GM23338 (cell line): ENCODE data around the gene HSD3B7. TPM values are rescaled to one million over a fixed set of nuclear protein-coding genes. Genes with fewer than 3 reads are reported as not detected.

Source experiments
- ATAC-seq: fragments of 200-7000 bp; cut with Tn5 transposase; 3 replicates; pipeline ENCODE4 v1.9.1; 2020
- DNase-seq: peaks from one replicate; pipeline ENCODE4 v3.0.0-alpha.2; 2015; ENCODE audit warnings: low spot score
- H2AFZ ChIP-seq: fragments of 200-600 bp; sonication (generic); 2 replicates; pipeline ENCODE4 v1.8.0; 2016; ENCODE audit warnings: antibody characterized with exemption, mild to moderate bottlenecking, moderate library complexity
- H3F3A ChIP-seq: fragments of 200-600 bp; sonication (generic); replicated peaks from 2 replicates; pipeline ENCODE4 v1.8.0; 2017; ENCODE audit warnings: antibody characterized with exemption, mixed run types, low read depth
- H3K27ac ChIP-seq: fragments of 200-600 bp; sonication (generic); 2 replicates; pipeline ENCODE4 v1.6.1; 2016; ENCODE audit warnings: low read depth
- H3K27me3 ChIP-seq: fragments of 200-600 bp; sonication (generic); 2 replicates; pipeline ENCODE4 v1.8.0; 2016; ENCODE audit warnings: mild to moderate bottlenecking, mixed run types, moderate library complexity; ENCODE audit not compliant: insufficient read depth
- H3K36me3 ChIP-seq: fragments of 200-600 bp; sonication (generic); 2 replicates; pipeline ENCODE4 v1.8.0; 2016; ENCODE audit warnings: mild to moderate bottlenecking; ENCODE audit not compliant: insufficient read depth
- H3K4me1 ChIP-seq: fragments of 200-600 bp; sonication (generic); 2 replicates; pipeline ENCODE4 v1.8.0; 2016; ENCODE audit warnings: mild to moderate bottlenecking, moderate library complexity; ENCODE audit not compliant: insufficient read depth
- H3K4me2 ChIP-seq: fragments of 200-600 bp; sonication (generic); 2 replicates; pipeline ENCODE4 v1.7.1; 2017; ENCODE audit warnings: mixed run types
- H3K4me3 ChIP-seq: fragments of 200-600 bp; sonication (generic); 2 replicates; pipeline ENCODE4 v1.6.1; 2016; ENCODE audit warnings: mixed run types
- H3K79me2 ChIP-seq: fragments of 200-600 bp; sonication (generic); replicated peaks from 2 replicates; pipeline ENCODE4 v1.8.0; 2017; ENCODE audit warnings: mild to moderate bottlenecking; ENCODE audit not compliant: insufficient read depth
- H3K9me2 ChIP-seq: fragments of 200-600 bp; sonication (generic); 2 replicates; pipeline ENCODE4 v1.8.0; 2017; ENCODE audit not compliant: insufficient read depth
- H4K20me1 ChIP-seq: fragments of 200-600 bp; sonication (generic); replicated peaks from 2 replicates; pipeline ENCODE4 v1.8.0; 2017; ENCODE audit warnings: mild to moderate bottlenecking; ENCODE audit not compliant: insufficient read depth
- H3K27ac Mint-ChIP-seq: 2 replicates; pipeline ENCODE4 v1.8.0; 2020; ENCODE audit warnings: inconsistent platforms, mild to moderate bottlenecking, moderate library complexity, mixed read lengths
- H3K27me3 Mint-ChIP-seq: 3 replicates; pipeline ENCODE4 v1.8.0; 2022; ENCODE audit warnings: low read depth, mild to moderate bottlenecking, moderate library complexity, mixed read lengths, inconsistent platforms; ENCODE audit not compliant: insufficient read depth, poor library complexity
- H3K36me3 Mint-ChIP-seq: 3 replicates; pipeline ENCODE4 v1.8.0; 2021; ENCODE audit warnings: low read depth, mild to moderate bottlenecking, inconsistent platforms, moderate library complexity, mixed read lengths
- H3K4me1 Mint-ChIP-seq: 3 replicates; pipeline ENCODE4 v1.8.0; 2020; ENCODE audit warnings: mild to moderate bottlenecking, inconsistent platforms, mixed read lengths
- H3K4me3 Mint-ChIP-seq: 3 replicates; pipeline ENCODE4 v1.8.0; 2021; ENCODE audit warnings: moderate library complexity, mild to moderate bottlenecking, inconsistent platforms, mixed read lengths
- H3K9me3 Mint-ChIP-seq: 3 replicates; pipeline ENCODE4 v1.8.0; 2020; ENCODE audit warnings: moderate library complexity, mild to moderate bottlenecking, inconsistent platforms, mixed read lengths
- CREB1 ChIP-seq: fragments of 250-450 bp; sonication (Bioruptor Pico); IDR thresholded peaks from 2 replicates; pipeline ENCODE4 v1.5.0; 2020; ENCODE audit warnings: low read depth, mild to moderate bottlenecking, moderate library complexity
- CTCF ChIP-seq, 2 experiments: fragments of 200-600 bp in 1 of 2; sonication (generic) in 1 of 2; conservative IDR thresholded peaks; 2 replicates each; pipeline versions ENCODE4 v1.5.1 to v1.6.1; 2016 to 2017; ENCODE audit warnings: antibody characterized with exemption in 2 of 2, low read depth in 2 of 2, mild to moderate bottlenecking in 2 of 2, moderate library complexity in 1 of 2
- EZH2 ChIP-seq: fragments of 200-600 bp; sonication (generic); IDR thresholded peaks from one replicate; pipeline ENCODE4 v1.8.0; 2017; ENCODE audit warnings: antibody characterized with exemption, mild to moderate bottlenecking, low read depth; ENCODE audit not compliant: unreplicated experiment
- POLR2AphosphoS5 ChIP-seq: IDR thresholded peaks from 2 replicates; pipeline ENCODE4 v1.6.1; 2016; ENCODE audit warnings: antibody characterized with exemption, low read depth
- REST ChIP-seq: IDR thresholded peaks from one replicate; pipeline ENCODE4 v1.6.1; 2018; ENCODE audit warnings: antibody characterized with exemption; ENCODE audit not compliant: unreplicated experiment
- ZNF114 ChIP-seq: fragments of 250-450 bp; sonication (Bioruptor Pico); IDR thresholded peaks from 2 replicates; pipeline ENCODE4 v1.5.0; 2020; ENCODE audit warnings: mild to moderate bottlenecking, moderate library complexity
- ZNF331 ChIP-seq: fragments of 250-450 bp; sonication (Bioruptor Pico); IDR thresholded peaks from 2 replicates; pipeline ENCODE4 v1.5.0; 2020; ENCODE audit warnings: low read depth, mild to moderate bottlenecking, moderate library complexity
- polyA plus RNA-seq: library from polyadenylated mRNA; unstranded; fragments of >200 nt; fragmentation: Nextera tagmentation; extraction: Ambion mirVana; gene quantifications from 2 replicates; pipeline ENCODE4 v1.2.1, GENCODE V29; 2016
- total RNA-seq: library from RNA; depleted of rRNA; stranded (reverse); fragments of >200 nt; shearing (Covaris generic); gene quantifications from 2 replicates; pipeline ENCODE4 v1.2.3, GENCODE V29; 2014
- TF ChIP-seq, protein P1 (sequence below): IDR thresholded peaks from 2 replicates; pipeline ENCODE4 v1.6.1; 2016; ENCODE audit warnings: antibody characterized with exemption

Gene HSD3B7
- total and polyA plus RNA-seq, 2 experiments from 2014 or later = 4.3 to 12.2 TPM

GRCh38 chr16:30953511-30954124 is 31.4 kb upstream of the HSD3B7 start:
- Histone ChIP-seq H3K4me1 (peaks cover 7% of the 10 kb centered on the region; the same call in 1 of the 2 replicates), H3K27ac (no peak overlapping the region)
- no peak overlapping the region for H3K27ac Mint-ChIP-seq

DNA sequence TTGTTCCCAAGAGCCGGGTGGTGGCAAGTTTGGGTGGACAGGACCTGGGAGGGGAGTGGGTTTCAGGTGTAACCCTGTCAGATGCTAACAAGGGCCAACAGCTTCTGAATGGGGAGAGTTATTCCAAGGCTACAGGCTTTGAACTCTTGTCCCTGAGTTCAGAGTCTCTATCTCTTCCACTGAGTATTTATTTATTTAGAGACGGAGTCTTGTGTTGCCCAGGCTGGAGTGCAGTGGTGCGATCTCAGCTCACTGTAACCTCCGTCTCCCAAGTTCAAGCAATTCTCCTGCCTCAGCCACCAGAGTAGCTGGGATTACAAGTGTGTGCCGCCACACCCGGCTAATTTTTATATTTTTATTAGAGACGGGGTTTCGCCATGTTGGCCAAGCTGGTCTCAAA is 30.0 kb upstream of the HSD3B7 start:
- no peak overlapping the region for H3K4me3 Mint-ChIP-seq
- no peak overlapping the region for H3K4me3 ChIP-seq
- H3K36me3 ChIP-seq = peaks cover 11% of the 10 kb centered on the region
- ATAC-seq = no peak
- peaks cover 19% of the 10 kb centered on the region for H3K4me1 Mint-ChIP-seq
- H3K9me2 ChIP-seq = no peaks in the 10 kb centered on the region
- peaks cover 7% of the 10 kb centered on the region; the same call in 1 of the 2 replicates for H3K4me1 ChIP-seq
- H3K36me3 Mint-ChIP-seq = peaks cover 16% of the 10 kb centered on the region
- peaks cover 24% of the 10 kb centered on the region for H3F3A ChIP-seq
- H3K27me3 ChIP-seq = no peaks in the 10 kb centered on the region
- H3K27ac ChIP-seq = no peak overlapping the region
- peaks cover 14% of the 10 kb centered on the region for H3K27me3 Mint-ChIP-seq
- H4K20me1 ChIP-seq = peaks cover 11% of the 10 kb centered on the region
- no peak overlapping the region for H3K27ac Mint-ChIP-seq
- H2AFZ ChIP-seq = no peak overlapping the region
- no peak for DNase-seq
- H3K9me3 Mint-ChIP-seq = no peaks in the 10 kb centered on the region
- peaks cover 17% of the 10 kb centered on the region for H3K79me2 ChIP-seq
- H3K4me2 ChIP-seq = no peak overlapping the region
- TF ChIP-seq ZNF331 (CRISPR knock-in tag) = no peak
- TF ChIP-seq, protein P1, sequence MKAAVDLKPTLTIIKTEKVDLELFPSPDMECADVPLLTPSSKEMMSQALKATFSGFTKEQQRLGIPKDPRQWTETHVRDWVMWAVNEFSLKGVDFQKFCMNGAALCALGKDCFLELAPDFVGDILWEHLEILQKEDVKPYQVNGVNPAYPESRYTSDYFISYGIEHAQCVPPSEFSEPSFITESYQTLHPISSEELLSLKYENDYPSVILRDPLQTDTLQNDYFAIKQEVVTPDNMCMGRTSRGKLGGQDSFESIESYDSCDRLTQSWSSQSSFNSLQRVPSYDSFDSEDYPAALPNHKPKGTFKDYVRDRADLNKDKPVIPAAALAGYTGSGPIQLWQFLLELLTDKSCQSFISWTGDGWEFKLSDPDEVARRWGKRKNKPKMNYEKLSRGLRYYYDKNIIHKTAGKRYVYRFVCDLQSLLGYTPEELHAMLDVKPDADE = no peak
- no peak for TF ChIP-seq REST
- no peak for TF ChIP-seq POLR2AphosphoS5
- no peak for TF ChIP-seq CTCF (conservative IDR thresholded peaks at IDR 0.05; ENCODE audit: low read depth in 2 of 2)
- no peak for TF ChIP-seq CREB1 (CRISPR knock-in tag)
- no peak for TF ChIP-seq EZH2

More at GRCh38 chr16:30953511-30954124, 31.4 kb upstream of the HSD3B7 start:
- ATAC-seq (peak; percentile 63), DNase-seq (peak; percentile 95)
- Histone ChIP-seq H3F3A (peaks cover 20% of the 10 kb centered on the region), H3K79me2 (peaks cover 3% of the 10 kb centered on the region), H3K27me3 (no peaks in the 10 kb centered on the region), H4K20me1 (0 out of 2 replicates have a peak, but pooled peaks cover 3% of the 10 kb centered on the region), H3K4me2 (no peak overlapping the region), H3K9me2 (no peaks in the 10 kb centered on the region), H3K36me3 (no peaks in the 10 kb centered on the region; the same call in 1 of the 2 replicates), H3K4me3 (no peak overlapping the region), H2AFZ (no peak overlapping the region)
- TF ChIP-seq CTCF (conservative IDR thresholded peaks at IDR 0.05; ENCODE audit: low read depth in 2 of 2) = peak; percentile 80 to 87
- TF ChIP-seq ZNF114 (CRISPR knock-in tag) = no peak
- Mint-ChIP-seq H3K36me3 (peaks cover 3% of the 10 kb centered on the region), H3K27me3 (peaks cover 21% of the 10 kb centered on the region), H3K9me3 (no peaks in the 10 kb centered on the region), H3K4me1 (peaks cover 21% of the 10 kb centered on the region), H3K4me3 (no peak overlapping the region)
